ENCODE results near the gene IMP4. TPM values are rescaled to one million over a fixed set of nuclear protein-coding genes. Genes with fewer than 3 reads are reported as not detected.

IMP4 gene
- total RNA-seq, 1 experiment from 2014 or later = 101 TPM

GRCh38 chr2:130341562-130342019 lies 1.1 kb upstream of the IMP4 start:
- Histone ChIP-seq H2BK120ac (ENCODE audit: low read depth, low read length, poor library complexity, severe bottlenecking) (no peak overlapping the region), H3K79me1 (ENCODE audit: insufficient read depth, low read depth, low read length, poor library complexity, severe bottlenecking) (no peaks in the 10 kb centered on the region), H2AFZ (ENCODE audit: low read length) (no peak overlapping the region), H2BK12ac (ENCODE audit: insufficient read length, low read depth, low read length) (no peak overlapping the region), H3K23ac (ENCODE audit: insufficient read length, low read depth, low read length) (no peak overlapping the region), H4K5ac (ENCODE audit: insufficient read length, low read depth, low read length) (no peak overlapping the region), H3K56ac (ENCODE audit: insufficient read length, low read depth, low read length) (no peak overlapping the region), H3K79me2 (ENCODE audit: insufficient read depth, low read length) (no peaks in the 10 kb centered on the region; the same call in 1 of the 2 replicates), H3K4me1 (ENCODE audit: insufficient read depth, low read length) (peaks cover 7% of the 10 kb centered on the region; the same call in 1 of the 2 replicates), H3K14ac (ENCODE audit: insufficient read depth, low read length) (no peak overlapping the region), H3K27ac (ENCODE audit: insufficient read length, low read depth, low read length) (no peak overlapping the region), H3T11ph (ENCODE audit: low read length) (no peak overlapping the region), H3K9ac (ENCODE audit: extremely low read depth, insufficient read length, low read length) (peak overlapping the region; percentile 42), H4K8ac (replicated peaks; ENCODE audit: insufficient read length, low read depth, low read length) (no peak overlapping the region), H3K4ac (ENCODE audit: low read depth, low read length) (no peak overlapping the region), H4K91ac (ENCODE audit: insufficient read length, low read depth, low read length) (no peak overlapping the region), H2BK20ac (ENCODE audit: low read depth, low read length, poor library complexity, severe bottlenecking) (no peak overlapping the region), H3K9me3 (ENCODE audit: control insufficient read depth, low read depth, low read length) (no peaks in the 10 kb centered on the region), H2BK5ac (ENCODE audit: insufficient read length, low read length) (no peak overlapping the region), H3K23me2 (ENCODE audit: insufficient read length, low read depth, low read length, poor library complexity, severe bottlenecking) (peaks cover 5% of the 10 kb centered on the region), H3K4me2 (ENCODE audit: insufficient read depth, insufficient read length, low read length) (peak overlapping the region; percentile 49), H2AK5ac (ENCODE audit: insufficient read length, low read length) (no peak overlapping the region), H2BK15ac (ENCODE audit: low read depth, low read length) (no peak overlapping the region), H3K27me3 (ENCODE audit: insufficient read depth, low read length) (no peaks in the 10 kb centered on the region), H3K18ac (ENCODE audit: insufficient read length, low read depth, low read length) (peak overlapping the region; percentile 68), H4K20me1 (ENCODE audit: control insufficient read depth, insufficient read depth, insufficient read length) (no peaks in the 10 kb centered on the region)
- peak overlapping the region; percentile 100 for H3K4me3 Mint-ChIP-seq
- TF ChIP-seq, protein P1, sequence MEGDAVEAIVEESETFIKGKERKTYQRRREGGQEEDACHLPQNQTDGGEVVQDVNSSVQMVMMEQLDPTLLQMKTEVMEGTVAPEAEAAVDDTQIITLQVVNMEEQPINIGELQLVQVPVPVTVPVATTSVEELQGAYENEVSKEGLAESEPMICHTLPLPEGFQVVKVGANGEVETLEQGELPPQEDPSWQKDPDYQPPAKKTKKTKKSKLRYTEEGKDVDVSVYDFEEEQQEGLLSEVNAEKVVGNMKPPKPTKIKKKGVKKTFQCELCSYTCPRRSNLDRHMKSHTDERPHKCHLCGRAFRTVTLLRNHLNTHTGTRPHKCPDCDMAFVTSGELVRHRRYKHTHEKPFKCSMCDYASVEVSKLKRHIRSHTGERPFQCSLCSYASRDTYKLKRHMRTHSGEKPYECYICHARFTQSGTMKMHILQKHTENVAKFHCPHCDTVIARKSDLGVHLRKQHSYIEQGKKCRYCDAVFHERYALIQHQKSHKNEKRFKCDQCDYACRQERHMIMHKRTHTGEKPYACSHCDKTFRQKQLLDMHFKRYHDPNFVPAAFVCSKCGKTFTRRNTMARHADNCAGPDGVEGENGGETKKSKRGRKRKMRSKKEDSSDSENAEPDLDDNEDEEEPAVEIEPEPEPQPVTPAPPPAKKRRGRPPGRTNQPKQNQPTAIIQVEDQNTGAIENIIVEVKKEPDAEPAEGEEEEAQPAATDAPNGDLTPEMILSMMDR (conservative IDR thresholded peaks at IDR 0.05) = no peak
- H3K27ac Mint-ChIP-seq = peak overlapping the region; percentile 99 to 100 (median 99)
- no peak for DNase-seq
- WGBS (ENCODE audit: extremely low coverage, insufficient read length, low lambda C conversion rate) = no CpG with 5 or more reads among the region's 24 CpGs
- H3K36me3 Mint-ChIP-seq (ENCODE audit: insufficient read depth in 1 of 3, low read depth in 3 of 3) = peaks cover 44 to 55% (median 47%) of the 10 kb centered on the region in 3 experiments
- peaks cover 14 to 17% of the 10 kb centered on the region in 2 experiments for H3K4me1 Mint-ChIP-seq
- peaks cover 2% of the 10 kb centered on the region; the same call in 1 of the 2 replicates for H3K27me3 Mint-ChIP-seq (ENCODE audit: low read depth)
- no peaks in the 10 kb centered on the region; a peak in 1 of 5 replicates for H3K9me3 Mint-ChIP-seq

Data from H9 (cell line).